CD4-positive, alpha-beta T cell treated with Interferon alpha-2 for 1 hour (primary cell): ENCODE results near the gene NSMF.
A peak's percentile ranks its signal among the peaks of the same experiment; 100 is the strongest.
"Not testable (repeated sequence)": the region's sequence is repeated elsewhere in the genome, so short reads cannot be mapped to it uniquely, and the experiment has no call there.

Source experiments
- DNase-seq, 2 donors: peaks; one replicate each; pipeline ENCODE4 v3.0.0-alpha.2; 2020 to 2022

The NSMF gene

GRCh38 chr9:137475666-137476065, 16.5 kb upstream of the NSMF start:
- DNase-seq, result no peak

- no peak for DNase-seq
Measured at GRCh38 chr9:137474271-137474670, 15.1 kb upstream of the NSMF start.

GRCh38 chr9:137470785-137471184, 11.7 kb upstream of the NSMF start:
- DNase-seq, result no peak

GRCh38 chr9:137467896-137468295, 8.8 kb upstream of the NSMF start:
- DNase-seq, result no peak

- DNase-seq, result no peak
Measured at GRCh38 chr9:137467161-137467581, 8.0 kb upstream of the NSMF start.

- DNase-seq, result not testable (repeated sequence)
Measured at GRCh38 chr9:137466389-137467085, 7.4 kb upstream of the NSMF start.

GRCh38 chr9:137465720-137466388, 6.7 kb upstream of the NSMF start:
- no peak for DNase-seq

GRCh38 chr9:137465000-137465719, 6.0 kb upstream of the NSMF start:
- DNase-seq, result no peak

GRCh38 chr9:137464291-137464999, 5.3 kb upstream of the NSMF start:
- no peak for DNase-seq

- no peak for DNase-seq
Measured at GRCh38 chr9:137463931-137464290, 4.8 kb upstream of the NSMF start.

GRCh38 chr9:137462986-137463930, 4.1 kb upstream of the NSMF start:
- no peak for DNase-seq

- no peak for DNase-seq
Measured at GRCh38 chr9:137462396-137462985, 3.4 kb upstream of the NSMF start.

GRCh38 chr9:137461663-137462395, 2.7 kb upstream of the NSMF start:
- DNase-seq, result peak; percentile 90 to 93

- no peak for DNase-seq
Measured at GRCh38 chr9:137461316-137461662, 2.2 kb upstream of the NSMF start.

- no peak for DNase-seq
Measured at GRCh38 chr9:137460363-137461315, 1.5 kb upstream of the NSMF start.

GRCh38 chr9:137459601-137460362, 648 bp upstream of the NSMF start:
- no peak for DNase-seq

- DNase-seq, result no peak
Measured at GRCh38 chr9:137458194-137459151, 661 bp downstream of the NSMF start.
